Vagina (tissue), 2 donors: ENCODE data around the gene CEP85L. TPM values are rescaled to one million over a fixed set of nuclear protein-coding genes. Genes with fewer than 3 reads are reported as not detected.

ENCODE experiments used
- DNase-seq, 2 donors: peaks; one replicate each; pipeline ENCODE4 v3.0.0-alpha.2; 2017; ENCODE audit errors: extremely low spot score in 2 of 2
- H3K27ac ChIP-seq: fragments of 200-600 bp; sonication (generic); one replicate; pipeline ENCODE4 v1.5.1; 2019
- H3K27me3 ChIP-seq: fragments of 200-600 bp; sonication (generic); one replicate; pipeline ENCODE4 v1.5.1; 2019
- H3K36me3 ChIP-seq, 2 donors: fragments of 200-600 bp; sonication (generic); one replicate each; pipeline ENCODE4 v1.5.1; 2017 to 2019
- H3K4me1 ChIP-seq: fragments of 200-600 bp; sonication (generic); one replicate; pipeline ENCODE4 v1.5.1; 2019
- H3K4me3 ChIP-seq, 2 donors: fragments of 200-600 bp; sonication (generic); 1 replicate in 1 of 2; 2 replicates in 1 of 2; pipeline ENCODE4 v1.5.1; 2016 to 2019
- H3K9me3 ChIP-seq: fragments of 200-600 bp; sonication (generic); one replicate; pipeline ENCODE4 v1.5.1; 2019
- POLR2A ChIP-seq, 2 donors: fragments of 450-650 bp; IDR thresholded peaks; one replicate each; pipeline ENCODE4 v1.6.1; 2017; ENCODE audit warnings: antibody characterized with exemption in 2 of 2, mild to moderate bottlenecking in 2 of 2, moderate library complexity in 2 of 2
- POLR2AphosphoS5 ChIP-seq, 2 donors: sonication (generic); formaldehyde crosslinking; IDR thresholded peaks; one replicate each; pipeline ENCODE4 v1.9.0; 2017; ENCODE audit warnings: antibody characterized with exemption in 2 of 2, mild to moderate bottlenecking in 2 of 2, low read depth in 1 of 2; ENCODE audit not compliant: insufficient read depth in 1 of 2
- intact Hi-C: fragments of 100-400 bp; cut with DNase I; formaldehyde crosslinking; loops from one replicate; pipeline ENCODE4 v1.15.1; 2023
- total RNA-seq: library from RNA; depleted of rRNA; stranded (reverse); fragments of >200 nt; gene quantifications from one replicate; pipeline ENCODE4 v1.2.3, GENCODE V29; 2016
- TF ChIP-seq, protein P1 (sequence below), 3 experiments: fragments of 450-650 bp in 2 of 3; fragments of 200-600 bp in 1 of 3; sonication (generic) in 1 of 3; IDR thresholded peaks; one replicate each; pipeline ENCODE4 v1.5.1; 2017 to 2019; ENCODE audit warnings: antibody characterized with exemption in 3 of 3, mild to moderate bottlenecking in 2 of 3, moderate library complexity in 2 of 3

Gene CEP85L
- total RNA-seq, 1 donor from 2014 or later: 11.8 TPM

DNA sequence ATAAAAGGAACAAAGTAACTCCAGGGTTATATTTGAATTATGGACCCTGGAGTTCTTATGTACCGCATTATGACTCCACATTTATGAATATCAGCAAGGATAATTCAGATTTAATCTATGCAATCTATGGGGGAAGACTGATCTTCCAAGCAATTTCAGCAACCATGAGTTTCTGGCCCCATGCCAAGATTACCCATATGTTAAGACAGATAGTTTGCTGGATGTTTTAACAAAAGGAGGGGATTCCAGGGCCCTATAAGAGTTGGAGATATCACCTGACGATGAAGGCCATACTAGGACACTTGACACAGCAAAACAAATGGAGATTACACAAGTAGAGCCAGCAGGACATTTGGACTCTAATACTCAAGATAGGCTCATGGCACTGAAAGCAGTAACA lies 149.2 kb downstream of the CEP85L start:
- DNase-seq: no peak
- H3K9me3 ChIP-seq: no peaks in the 10 kb centered on the region
- H3K27ac ChIP-seq: no peak overlapping the region
- no peak for TF ChIP-seq POLR2A (IDR thresholded peaks at IDR 0.05)
- TF ChIP-seq POLR2AphosphoS5 (IDR thresholded peaks at IDR 0.05; ENCODE audit: insufficient read depth in 1 of 2, low read depth in 1 of 2): no peak
- TF ChIP-seq, protein P1, sequence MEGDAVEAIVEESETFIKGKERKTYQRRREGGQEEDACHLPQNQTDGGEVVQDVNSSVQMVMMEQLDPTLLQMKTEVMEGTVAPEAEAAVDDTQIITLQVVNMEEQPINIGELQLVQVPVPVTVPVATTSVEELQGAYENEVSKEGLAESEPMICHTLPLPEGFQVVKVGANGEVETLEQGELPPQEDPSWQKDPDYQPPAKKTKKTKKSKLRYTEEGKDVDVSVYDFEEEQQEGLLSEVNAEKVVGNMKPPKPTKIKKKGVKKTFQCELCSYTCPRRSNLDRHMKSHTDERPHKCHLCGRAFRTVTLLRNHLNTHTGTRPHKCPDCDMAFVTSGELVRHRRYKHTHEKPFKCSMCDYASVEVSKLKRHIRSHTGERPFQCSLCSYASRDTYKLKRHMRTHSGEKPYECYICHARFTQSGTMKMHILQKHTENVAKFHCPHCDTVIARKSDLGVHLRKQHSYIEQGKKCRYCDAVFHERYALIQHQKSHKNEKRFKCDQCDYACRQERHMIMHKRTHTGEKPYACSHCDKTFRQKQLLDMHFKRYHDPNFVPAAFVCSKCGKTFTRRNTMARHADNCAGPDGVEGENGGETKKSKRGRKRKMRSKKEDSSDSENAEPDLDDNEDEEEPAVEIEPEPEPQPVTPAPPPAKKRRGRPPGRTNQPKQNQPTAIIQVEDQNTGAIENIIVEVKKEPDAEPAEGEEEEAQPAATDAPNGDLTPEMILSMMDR (IDR thresholded peaks at IDR 0.05): no peak
- H3K4me1 ChIP-seq: peaks cover 5% of the 10 kb centered on the region
- no peak overlapping the region for H3K4me3 ChIP-seq
- intact Hi-C loops: loop anchor here (10.0 kb wide), 1 partner anchor 217 kb away; no protein-coding TSS in a partner anchor
- no peaks in the 10 kb centered on the region for H3K36me3 ChIP-seq
- no peaks in the 10 kb centered on the region for H3K27me3 ChIP-seq

DNA sequence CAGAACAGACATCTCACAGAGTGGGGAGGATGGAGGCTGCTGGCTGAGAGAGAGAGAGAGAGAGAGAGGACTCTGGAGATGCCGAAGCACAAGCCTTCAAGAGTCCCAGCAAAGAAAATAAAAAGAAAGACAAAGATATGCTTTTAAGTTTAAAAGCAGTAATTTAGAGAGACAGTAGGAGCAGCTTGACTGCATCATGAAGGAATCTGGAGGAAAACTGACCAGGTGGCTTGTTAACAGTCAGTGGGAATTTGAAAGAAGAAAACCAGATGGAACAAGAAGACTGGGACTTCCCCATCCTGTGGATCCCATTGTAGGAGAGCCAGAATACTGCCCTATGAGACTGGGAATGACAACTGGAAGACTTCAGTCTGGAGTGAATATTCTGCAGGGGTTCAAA lies 149.6 kb downstream of the CEP85L start:
- H3K9me3 ChIP-seq: no peaks in the 10 kb centered on the region
- H3K4me1 ChIP-seq: peaks cover 5% of the 10 kb centered on the region
- H3K36me3 ChIP-seq: peaks cover 0 to under 1% of the 10 kb centered on the region in 2 donors
- intact Hi-C loops: loop anchor here (10.0 kb wide), 1 partner anchor 217 kb away; no protein-coding TSS in a partner anchor
- no peak for DNase-seq
- no peak overlapping the region for H3K4me3 ChIP-seq
- H3K27me3 ChIP-seq: no peaks in the 10 kb centered on the region
- no peak overlapping the region for H3K27ac ChIP-seq
- TF ChIP-seq POLR2AphosphoS5 (IDR thresholded peaks at IDR 0.05; ENCODE audit: insufficient read depth in 1 of 2, low read depth in 1 of 2): no peak
- TF ChIP-seq, protein P1 (IDR thresholded peaks at IDR 0.05): no peak
- TF ChIP-seq POLR2A (IDR thresholded peaks at IDR 0.05): no peak

DNA sequence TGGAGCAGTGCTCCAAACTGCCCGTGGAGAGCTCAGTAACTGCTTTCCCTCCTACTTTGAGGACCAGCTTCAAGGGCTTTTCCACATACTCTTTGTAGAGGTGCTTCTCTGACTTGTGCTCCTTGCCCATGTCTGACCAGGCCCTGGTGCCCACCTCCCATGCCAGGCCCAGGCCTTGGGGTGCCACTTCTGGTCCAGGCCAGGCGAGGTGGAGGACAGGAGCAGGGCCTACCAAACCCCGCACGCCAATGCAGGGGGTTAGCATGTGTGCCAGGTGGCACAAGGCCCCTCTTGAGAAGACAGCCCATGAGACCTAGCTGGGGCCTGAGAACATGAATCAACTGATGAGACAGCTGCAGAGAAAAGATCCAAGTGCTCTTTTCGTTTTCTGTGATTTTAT lies 150.3 kb downstream of the CEP85L start:
- DNase-seq: no peak
- intact Hi-C loops: loop anchor here (10.0 kb wide), 1 partner anchor 216 kb away; no protein-coding TSS in a partner anchor
- Histone ChIP-seq H3K27ac (no peak overlapping the region), H3K27me3 (no peaks in the 10 kb centered on the region), H3K36me3 (peaks cover 0 to 4% of the 10 kb centered on the region in 2 donors), H3K9me3 (no peaks in the 10 kb centered on the region), H3K4me3 (no peak overlapping the region), H3K4me1 (peaks cover 5% of the 10 kb centered on the region)
- no peak for TF ChIP-seq POLR2AphosphoS5 (IDR thresholded peaks at IDR 0.05; ENCODE audit: insufficient read depth in 1 of 2, low read depth in 1 of 2)
- TF ChIP-seq POLR2A (IDR thresholded peaks at IDR 0.05): no peak
- TF ChIP-seq, protein P1 (IDR thresholded peaks at IDR 0.05): no peak

DNA sequence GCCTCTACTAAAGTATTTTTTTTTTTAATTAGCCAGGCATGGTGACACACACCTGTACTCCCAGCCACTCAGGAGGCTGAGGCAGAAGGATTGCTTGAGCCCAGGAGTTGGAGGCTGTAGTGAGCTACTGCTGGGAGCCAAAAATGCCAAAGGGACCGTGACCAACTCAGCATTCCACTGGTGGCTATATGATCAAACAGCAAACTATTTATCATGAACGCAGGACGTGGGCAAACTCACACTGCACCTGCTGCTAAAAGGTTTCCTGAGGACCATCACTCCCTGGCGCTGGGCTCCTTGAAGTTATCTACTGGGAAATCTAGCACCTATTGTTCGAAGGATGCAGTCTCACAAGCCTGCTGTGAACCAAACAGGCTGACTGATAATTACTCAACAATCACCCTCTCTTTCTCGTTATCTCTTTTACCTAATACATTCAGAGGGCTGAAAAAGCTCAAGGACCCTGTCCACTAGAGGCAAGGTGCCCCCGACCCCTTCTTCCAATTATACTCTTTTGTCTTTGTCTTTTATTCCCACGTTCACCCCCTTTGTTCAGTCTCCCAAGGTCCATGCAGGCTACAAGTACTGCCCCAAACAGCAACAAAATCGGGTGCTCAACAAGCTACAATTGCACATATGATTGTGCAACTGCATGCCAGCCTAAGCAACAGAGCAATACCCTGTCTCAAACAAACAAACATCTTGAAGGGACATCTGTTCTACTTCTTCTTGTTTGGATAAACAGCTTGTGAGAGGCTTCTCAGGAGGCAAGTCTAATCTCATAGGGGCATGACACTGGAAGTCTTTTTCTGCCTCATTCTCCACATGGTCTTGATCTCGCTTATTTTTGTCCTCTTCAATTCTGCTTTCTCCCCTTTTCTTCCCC lies 151.0 kb downstream of the CEP85L start:
- no peak overlapping the region for H3K27ac ChIP-seq
- peaks cover 5% of the 10 kb centered on the region for H3K4me1 ChIP-seq
- H3K9me3 ChIP-seq: no peaks in the 10 kb centered on the region
- no peaks in the 10 kb centered on the region for H3K27me3 ChIP-seq
- intact Hi-C loops: loop anchor here (10.0 kb wide), 1 partner anchor 216 kb away; no protein-coding TSS in a partner anchor
- H3K4me3 ChIP-seq: no peak overlapping the region
- DNase-seq: no peak
- TF ChIP-seq POLR2AphosphoS5 (IDR thresholded peaks at IDR 0.05; ENCODE audit: insufficient read depth in 1 of 2, low read depth in 1 of 2): no peak
- TF ChIP-seq POLR2A (IDR thresholded peaks at IDR 0.05): no peak
- TF ChIP-seq, protein P1 (IDR thresholded peaks at IDR 0.05): no peak
- peaks cover 0 to 4% of the 10 kb centered on the region in 2 donors for H3K36me3 ChIP-seq
